HUES6 (cell line): ENCODE data around the gene PRR23E.

Experiments used
- H3K27ac ChIP-seq: 2 replicates; pipeline ENCODE4 v1.7.0; 2013; ENCODE audit warnings: low read depth, mild to moderate bottlenecking, low read length, inconsistent platforms
- H3K27me3 ChIP-seq: 2 replicates; pipeline ENCODE4 v1.6.1; 2013; ENCODE audit warnings: low read length; ENCODE audit not compliant: control insufficient read depth, insufficient read depth
- H3K36me3 ChIP-seq: 2 replicates; pipeline ENCODE4 v1.6.1; 2013; ENCODE audit warnings: low read length; ENCODE audit not compliant: control insufficient read depth, insufficient read depth
- H3K4me1 ChIP-seq: 2 replicates; pipeline ENCODE4 v1.6.1; 2013; ENCODE audit warnings: low read length; ENCODE audit not compliant: control insufficient read depth, insufficient read depth
- H3K4me3 ChIP-seq: 2 replicates; pipeline ENCODE4 v1.5.1; 2013; ENCODE audit warnings: low read depth, low read length
- H3K9ac ChIP-seq: one replicate; pipeline ENCODE4 v1.6.1; 2013; ENCODE audit warnings: mild to moderate bottlenecking, low read length
- H3K9me3 ChIP-seq: 2 replicates; pipeline ENCODE4 v1.6.1; 2013; ENCODE audit warnings: low read depth, low read length; ENCODE audit not compliant: control insufficient read depth, insufficient read depth

PRR23E gene

DNA sequence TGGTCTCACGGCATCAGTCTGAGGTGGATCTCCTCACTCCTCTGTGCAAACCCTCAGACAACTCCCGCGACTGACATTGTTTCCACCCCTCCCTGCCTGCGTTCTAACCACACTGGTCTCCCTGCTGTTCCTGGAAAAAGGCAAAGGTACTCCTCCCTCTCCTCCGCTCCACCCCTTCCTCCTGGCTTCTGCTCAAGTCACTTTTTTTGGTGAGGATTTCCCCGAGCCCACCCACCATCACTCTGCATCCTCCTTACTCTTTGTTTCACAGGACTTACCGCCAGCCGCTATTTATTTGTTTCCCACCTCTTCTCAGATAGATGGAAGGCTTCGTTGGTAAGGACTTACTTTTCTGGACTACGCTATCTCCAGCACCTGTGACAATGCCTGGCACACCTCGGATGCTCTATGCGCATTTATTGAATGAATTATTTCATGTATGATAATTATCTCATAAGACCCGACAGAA lies 25.6 kb downstream of the PRR23E start:
- Histone ChIP-seq H3K36me3 (no peaks in the 10 kb centered on the region), H3K27ac (no peak overlapping the region), H3K9me3 (no peaks in the 10 kb centered on the region), H3K4me1 (no peaks in the 10 kb centered on the region; the same call in 1 of the 2 replicates), H3K27me3 (no peaks in the 10 kb centered on the region), H3K9ac (no peak overlapping the region), H3K4me3 (no peak overlapping the region)

DNA sequence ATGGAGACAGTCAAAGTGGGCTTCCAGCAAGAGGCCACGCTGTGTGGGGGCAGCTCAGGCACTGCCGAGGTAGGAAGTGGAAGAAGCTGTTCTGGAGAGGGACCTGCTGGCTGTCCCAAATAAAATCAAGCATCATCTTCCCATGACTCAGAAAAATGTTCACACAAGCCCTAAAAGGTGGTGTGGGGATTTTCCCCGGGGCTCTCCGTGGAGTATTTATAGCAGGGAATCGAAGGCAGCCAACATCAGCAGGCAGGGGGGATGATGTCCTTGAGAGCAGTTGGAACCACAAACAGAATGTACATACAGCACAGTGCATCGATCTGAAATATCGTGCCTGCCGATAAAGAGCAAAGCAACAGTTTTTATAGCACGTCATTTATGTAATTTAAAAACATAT lies 27.6 kb downstream of the PRR23E start:
- no peak overlapping the region for H3K9ac ChIP-seq
- H3K4me1 ChIP-seq: no peaks in the 10 kb centered on the region; the same call in 1 of the 2 replicates
- H3K9me3 ChIP-seq: peaks cover under 1% of the 10 kb centered on the region; the same call in 1 of the 2 replicates
- H3K36me3 ChIP-seq: no peaks in the 10 kb centered on the region
- H3K27ac ChIP-seq: no peak overlapping the region
- no peak overlapping the region for H3K4me3 ChIP-seq
- no peaks in the 10 kb centered on the region for H3K27me3 ChIP-seq

DNA sequence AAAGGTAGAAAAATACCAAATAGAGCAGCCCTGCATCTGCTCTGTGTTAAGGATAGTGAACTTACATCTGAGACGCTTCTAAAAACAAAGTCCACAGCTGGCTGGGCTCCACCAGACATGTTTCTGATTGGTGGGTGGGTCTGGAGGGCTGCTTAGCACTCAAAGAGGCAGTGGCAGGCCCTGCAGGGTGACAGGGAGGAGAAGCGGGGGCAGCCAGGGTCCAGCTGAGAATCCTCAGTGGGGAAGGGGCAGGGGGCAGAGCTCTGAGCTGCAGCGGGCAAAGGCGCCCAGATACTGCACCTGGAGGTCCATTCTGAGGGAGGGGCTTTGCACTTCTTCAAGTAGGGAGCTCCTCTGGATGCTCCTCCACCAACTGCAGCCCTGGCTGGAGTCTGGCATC lies 28.1 kb downstream of the PRR23E start:
- Histone ChIP-seq H3K9ac (no peak overlapping the region), H3K9me3 (peaks cover 5% of the 10 kb centered on the region), H3K4me1 (no peaks in the 10 kb centered on the region; the same call in 1 of the 2 replicates), H3K27ac (no peak overlapping the region), H3K4me3 (no peak overlapping the region), H3K27me3 (no peaks in the 10 kb centered on the region), H3K36me3 (no peaks in the 10 kb centered on the region)

DNA sequence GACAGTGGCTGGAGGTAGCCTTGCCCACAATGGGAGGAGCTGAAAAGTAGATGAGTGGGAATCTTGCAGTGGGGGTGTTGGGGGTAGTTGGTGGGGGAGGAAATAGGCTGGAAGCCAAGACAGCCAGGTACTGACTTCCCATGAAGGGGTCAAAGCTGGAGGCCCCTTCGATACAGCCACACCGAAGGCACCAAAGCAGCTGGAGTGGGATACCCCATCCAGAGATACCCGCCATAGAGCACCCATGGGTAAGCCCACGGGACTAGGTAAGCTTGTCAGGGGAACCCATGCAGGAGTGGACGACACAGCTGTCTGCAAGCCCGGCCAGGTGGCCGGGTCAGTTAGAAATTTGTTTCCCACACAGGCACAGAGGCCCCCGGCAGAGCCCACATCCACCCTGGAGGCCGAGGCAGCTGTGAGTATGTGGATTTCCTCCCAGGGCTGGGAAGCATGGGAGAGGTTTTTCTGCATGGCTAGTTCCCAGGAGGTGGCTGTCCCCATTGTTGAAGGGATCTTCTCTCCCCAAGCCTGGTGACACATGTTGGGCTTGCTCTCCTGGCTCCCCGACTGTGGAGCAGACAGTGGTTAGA lies 28.6 kb downstream of the PRR23E start:
- H3K9me3 ChIP-seq: peaks cover 6% of the 10 kb centered on the region
- H3K9ac ChIP-seq: no peak overlapping the region
- no peaks in the 10 kb centered on the region for H3K36me3 ChIP-seq
- H3K4me1 ChIP-seq: no peaks in the 10 kb centered on the region
- no peak overlapping the region for H3K4me3 ChIP-seq
- H3K27ac ChIP-seq: no peak overlapping the region
- no peaks in the 10 kb centered on the region for H3K27me3 ChIP-seq

GRCh38 chr3:127222163-127222562 lies 29.2 kb downstream of the PRR23E start:
- H3K27ac ChIP-seq: no peak overlapping the region
- peaks cover 6% of the 10 kb centered on the region for H3K9me3 ChIP-seq
- no peaks in the 10 kb centered on the region for H3K27me3 ChIP-seq
- H3K9ac ChIP-seq: no peak overlapping the region
- H3K36me3 ChIP-seq: no peaks in the 10 kb centered on the region
- H3K4me1 ChIP-seq: 0 out of 2 replicates have a peak, but pooled peaks cover 4% of the 10 kb centered on the region
- no peak overlapping the region for H3K4me3 ChIP-seq

DNA sequence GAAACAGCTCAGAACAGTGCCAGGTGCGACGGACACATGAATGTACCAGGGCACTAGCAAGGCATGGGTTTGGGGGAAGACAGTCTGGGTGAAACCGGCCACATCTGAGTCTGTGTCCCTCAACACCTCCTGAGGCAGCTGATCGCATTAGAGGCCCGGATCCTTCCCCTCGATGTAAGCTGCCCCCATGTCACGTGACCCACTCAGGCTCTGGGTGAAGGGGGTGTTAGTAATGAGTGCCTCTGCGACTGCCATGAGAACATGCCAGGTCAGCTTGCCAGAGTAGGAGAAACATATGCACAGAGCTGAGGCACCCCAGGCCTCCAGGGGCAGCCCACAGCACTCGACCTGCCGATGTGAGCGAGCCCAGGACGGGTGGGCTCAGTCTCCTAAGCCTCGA lies 29.7 kb downstream of the PRR23E start:
- peaks cover 6% of the 10 kb centered on the region for H3K9me3 ChIP-seq
- H3K4me3 ChIP-seq: no peak overlapping the region
- H3K27ac ChIP-seq: no peak overlapping the region
- H3K27me3 ChIP-seq: no peaks in the 10 kb centered on the region
- peaks cover 8% of the 10 kb centered on the region; the same call in 1 of the 2 replicates for H3K4me1 ChIP-seq
- no peaks in the 10 kb centered on the region for H3K36me3 ChIP-seq
- H3K9ac ChIP-seq: no peak overlapping the region

GRCh38 chr3:127224118-127224517 lies 31.2 kb downstream of the PRR23E start:
- Histone ChIP-seq H3K36me3 (no peaks in the 10 kb centered on the region), H3K9ac (no peak overlapping the region), H3K9me3 (peaks cover 6% of the 10 kb centered on the region), H3K4me1 (peaks cover 11% of the 10 kb centered on the region; the same call in 1 of the 2 replicates), H3K27ac (no peak overlapping the region), H3K4me3 (no peak overlapping the region), H3K27me3 (no peaks in the 10 kb centered on the region)

GRCh38 chr3:127226457-127226856 lies 33.5 kb downstream of the PRR23E start:
- Histone ChIP-seq H3K9me3 (peaks cover 15% of the 10 kb centered on the region), H3K27me3 (no peaks in the 10 kb centered on the region), H3K4me3 (peak overlapping the region; percentile 42), H3K27ac (no peak overlapping the region), H3K9ac (no peak overlapping the region), H3K36me3 (no peaks in the 10 kb centered on the region), H3K4me1 (peaks cover 11% of the 10 kb centered on the region; the same call in 1 of the 2 replicates)

- H3K4me3 ChIP-seq: peak overlapping the region; percentile 50
- H3K27ac ChIP-seq: no peak overlapping the region
- peaks cover 19% of the 10 kb centered on the region for H3K9me3 ChIP-seq
- H3K9ac ChIP-seq: no peak overlapping the region
- peaks cover 11% of the 10 kb centered on the region; the same call in 1 of the 2 replicates for H3K4me1 ChIP-seq
- H3K36me3 ChIP-seq: no peaks in the 10 kb centered on the region
- H3K27me3 ChIP-seq: no peaks in the 10 kb centered on the region
Measured at GRCh38 chr3:127226946-127227842, 34.3 kb downstream of the PRR23E start.

- Histone ChIP-seq H3K27ac (no peak overlapping the region), H3K4me3 (no peak overlapping the region), H3K36me3 (no peaks in the 10 kb centered on the region), H3K9ac (no peak overlapping the region), H3K27me3 (no peaks in the 10 kb centered on the region), H3K9me3 (peaks cover 19% of the 10 kb centered on the region), H3K4me1 (peaks cover 11% of the 10 kb centered on the region; the same call in 1 of the 2 replicates)
Measured at GRCh38 chr3:127228866-127229265, 35.9 kb downstream of the PRR23E start.

DNA sequence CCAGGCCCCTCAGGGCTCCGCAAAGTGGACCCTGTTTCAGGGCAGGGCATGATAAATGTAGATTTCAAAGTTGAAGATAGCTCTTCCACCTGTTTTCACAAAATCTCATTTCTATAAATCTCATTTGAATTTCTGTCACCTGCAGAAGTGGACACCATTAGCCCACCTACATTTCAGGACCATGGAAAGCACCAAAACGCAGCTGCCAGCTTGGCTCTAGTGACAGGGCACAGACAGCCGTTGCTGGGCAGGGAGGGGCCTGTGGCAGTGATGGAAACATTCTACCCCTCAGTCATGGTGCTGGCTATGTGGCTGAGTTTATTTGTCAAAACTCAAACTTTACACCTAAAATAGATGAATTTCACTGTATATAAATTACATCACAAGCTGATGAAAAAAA lies 40.4 kb downstream of the PRR23E start:
- H3K36me3 ChIP-seq: no peaks in the 10 kb centered on the region
- peaks cover 13% of the 10 kb centered on the region; the same call in 1 of the 2 replicates for H3K9me3 ChIP-seq
- no peak overlapping the region for H3K4me3 ChIP-seq
- H3K27me3 ChIP-seq: peaks cover 8% of the 10 kb centered on the region; the same call in 1 of the 2 replicates
- H3K27ac ChIP-seq: no peak overlapping the region
- H3K9ac ChIP-seq: no peak overlapping the region
- no peaks in the 10 kb centered on the region for H3K4me1 ChIP-seq
